ELR (cell line): ENCODE results near the gene PKHD1.

ENCODE experiments used
- DNase-seq: peaks from one replicate; pipeline ENCODE4 v3.0.0-alpha.2; 2015; ENCODE audit warnings: low read depth

The PKHD1 gene, protein sequence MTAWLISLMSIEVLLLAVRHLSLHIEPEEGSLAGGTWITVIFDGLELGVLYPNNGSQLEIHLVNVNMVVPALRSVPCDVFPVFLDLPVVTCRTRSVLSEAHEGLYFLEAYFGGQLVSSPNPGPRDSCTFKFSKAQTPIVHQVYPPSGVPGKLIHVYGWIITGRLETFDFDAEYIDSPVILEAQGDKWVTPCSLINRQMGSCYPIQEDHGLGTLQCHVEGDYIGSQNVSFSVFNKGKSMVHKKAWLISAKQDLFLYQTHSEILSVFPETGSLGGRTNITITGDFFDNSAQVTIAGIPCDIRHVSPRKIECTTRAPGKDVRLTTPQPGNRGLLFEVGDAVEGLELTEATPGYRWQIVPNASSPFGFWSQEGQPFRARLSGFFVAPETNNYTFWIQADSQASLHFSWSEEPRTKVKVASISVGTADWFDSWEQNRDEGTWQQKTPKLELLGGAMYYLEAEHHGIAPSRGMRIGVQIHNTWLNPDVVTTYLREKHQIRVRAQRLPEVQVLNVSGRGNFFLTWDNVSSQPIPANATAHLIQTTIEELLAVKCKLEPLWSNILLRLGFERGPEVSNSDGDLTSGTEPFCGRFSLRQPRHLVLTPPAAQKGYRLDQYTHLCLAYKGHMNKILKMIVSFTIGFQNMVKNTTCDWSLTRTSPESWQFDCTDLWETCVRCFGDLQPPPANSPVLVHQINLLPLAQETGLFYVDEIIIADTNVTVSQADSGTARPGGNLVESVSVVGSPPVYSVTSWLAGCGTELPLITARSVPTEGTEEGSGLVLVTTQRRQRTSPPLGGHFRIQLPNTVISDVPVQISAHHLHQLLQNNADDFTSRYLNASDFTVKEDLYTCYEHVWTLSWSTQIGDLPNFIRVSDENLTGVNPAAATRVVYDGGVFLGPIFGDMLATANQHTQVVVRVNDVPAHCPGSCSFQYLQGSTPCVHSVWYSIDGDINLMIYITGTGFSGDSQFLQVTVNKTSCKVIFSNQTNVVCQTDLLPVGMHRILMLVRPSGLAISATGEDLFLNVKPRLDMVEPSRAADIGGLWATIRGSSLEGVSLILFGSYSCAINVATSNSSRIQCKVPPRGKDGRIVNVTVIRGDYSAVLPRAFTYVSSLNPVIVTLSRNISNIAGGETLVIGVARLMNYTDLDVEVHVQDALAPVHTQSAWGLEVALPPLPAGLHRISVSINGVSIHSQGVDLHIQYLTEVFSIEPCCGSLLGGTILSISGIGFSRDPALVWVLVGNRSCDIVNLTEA (N-terminal part only)

DNA sequence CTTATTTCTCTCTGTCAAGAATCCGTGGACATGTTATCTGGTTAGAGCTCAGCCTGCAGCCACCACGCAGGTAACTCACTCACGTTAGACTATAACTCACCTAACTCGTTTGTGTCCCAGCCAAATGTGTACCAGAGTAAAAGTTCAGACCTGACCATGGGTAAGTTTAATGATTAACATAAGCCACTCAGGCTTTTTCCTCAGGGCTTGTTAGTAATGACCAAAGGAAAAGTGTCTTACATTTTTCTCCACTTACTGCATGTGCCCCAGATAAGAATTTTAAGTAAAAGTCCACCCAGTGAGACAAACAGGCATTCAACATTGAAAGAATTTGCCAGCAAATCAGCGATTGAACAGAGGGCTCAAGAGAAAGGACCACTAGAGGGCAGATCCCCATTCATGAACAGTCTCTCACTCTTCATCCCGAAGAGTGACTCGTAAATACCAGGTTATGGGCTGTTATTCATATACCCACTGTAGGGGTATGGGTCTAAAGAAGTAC, at the start of gene PKHD1:
TSS of gene PKHD1 (minus strand) at position 116 of the 502 bp plus-strand sequence. CDS start 2,680 bp downstream, outside the sequence.
- peak; percentile 35 for DNase-seq

DNA sequence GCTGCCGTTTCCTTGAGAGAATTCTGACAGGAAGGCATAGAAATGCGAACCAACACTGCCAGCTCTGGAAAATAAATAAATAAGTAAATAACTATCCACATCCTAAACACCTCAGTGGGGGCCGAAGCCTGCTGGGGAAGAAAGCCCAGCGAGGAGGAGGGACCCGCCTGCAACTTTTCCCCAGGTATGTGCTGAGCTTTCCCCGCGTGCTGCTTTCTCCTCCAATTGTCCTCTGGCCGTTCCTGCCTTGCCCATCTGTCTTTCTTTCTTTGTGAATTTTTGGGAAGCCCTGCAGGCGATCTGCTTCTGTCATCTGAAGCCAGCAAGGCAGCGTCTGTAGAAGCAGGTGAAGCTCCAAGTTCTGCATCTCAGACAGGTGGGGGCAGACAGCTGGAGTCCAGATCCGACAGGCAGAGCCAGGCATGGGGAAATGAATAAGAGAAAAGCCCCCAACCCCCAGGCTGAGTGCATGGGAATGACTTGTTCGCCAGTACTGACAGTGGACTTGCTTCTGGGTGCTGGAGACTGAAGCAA, 49.6 kb upstream of the PKHD1 start:
- no peak for DNase-seq

DNA sequence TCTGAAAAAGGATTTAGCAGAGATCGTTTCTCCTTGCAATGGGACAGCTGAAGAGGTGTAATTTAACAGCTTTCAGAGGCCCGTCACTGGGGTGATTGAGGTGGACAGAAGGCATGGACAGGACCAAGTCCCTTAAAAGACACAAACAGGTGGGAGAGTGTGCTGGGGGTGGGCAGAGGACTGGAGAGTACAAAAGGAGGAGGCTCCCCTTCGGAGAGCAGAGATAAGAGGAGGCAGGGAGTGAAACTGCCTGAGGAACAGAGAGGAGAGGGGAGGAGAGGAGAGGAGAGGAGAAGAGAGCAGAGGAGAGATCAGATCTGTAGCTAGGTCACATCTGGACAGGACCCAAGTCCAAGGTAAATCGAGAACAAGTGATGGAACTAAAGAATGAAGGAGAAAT, 48.6 kb upstream of the PKHD1 start:
- DNase-seq: no peak

DNA sequence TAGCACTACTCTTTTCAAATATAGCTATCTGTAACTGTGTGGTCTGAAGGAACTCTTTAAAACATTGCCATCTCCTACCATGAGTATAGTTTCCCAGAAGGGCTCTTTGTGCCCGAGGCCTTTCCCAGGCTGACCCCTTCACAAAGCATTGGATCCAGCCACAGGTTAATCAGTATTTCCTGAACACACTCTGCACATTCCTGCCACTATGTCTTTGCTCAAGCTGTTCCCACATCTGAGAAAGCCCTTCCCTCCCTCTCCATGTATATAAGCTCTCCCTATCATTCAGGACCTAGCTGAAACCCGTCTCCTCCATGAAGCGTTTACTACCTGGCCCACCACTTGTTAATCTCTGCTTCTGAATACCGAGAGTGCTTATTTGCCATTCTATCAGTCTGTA, 47.8 kb upstream of the PKHD1 start:
- no peak for DNase-seq

DNA sequence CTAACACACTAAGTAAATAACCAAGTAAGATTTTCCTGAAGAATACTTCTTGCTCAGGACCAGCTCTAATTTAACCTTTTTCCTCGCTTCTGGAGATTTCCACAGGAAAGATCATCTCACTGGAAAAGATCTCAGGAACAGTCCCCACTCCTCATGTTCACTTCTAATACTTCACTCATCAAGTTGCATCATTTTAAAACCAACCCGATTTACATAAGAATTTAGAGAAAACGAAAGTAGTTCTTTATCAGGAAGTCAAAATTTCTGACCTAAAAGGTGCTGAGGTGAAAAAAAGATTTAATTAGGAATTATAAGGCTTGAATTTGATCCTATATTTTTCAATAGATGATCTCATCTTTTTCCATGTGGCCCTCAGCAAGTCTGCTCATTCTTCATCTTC, 46.6 kb upstream of the PKHD1 start:
- no peak for DNase-seq

DNA sequence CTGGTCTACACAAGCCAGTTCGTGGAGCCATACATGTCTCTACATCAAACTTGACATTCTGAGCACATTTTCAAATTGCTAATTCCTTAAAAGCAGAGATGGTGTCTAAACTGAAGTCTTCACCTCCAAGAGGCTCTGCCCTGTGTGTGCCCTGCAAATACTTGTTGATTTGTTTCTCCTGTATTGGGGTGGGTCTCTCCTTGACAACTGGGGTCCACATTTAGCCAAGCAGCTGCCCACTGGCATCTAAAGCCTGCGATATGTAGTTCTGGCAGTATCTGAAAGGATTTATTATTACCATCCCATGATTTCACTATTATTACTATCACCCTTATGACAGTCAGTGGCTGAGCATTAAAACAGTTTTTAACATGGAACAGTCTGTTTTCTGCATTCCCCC, 45.9 kb upstream of the PKHD1 start:
- DNase-seq: no peak

DNA sequence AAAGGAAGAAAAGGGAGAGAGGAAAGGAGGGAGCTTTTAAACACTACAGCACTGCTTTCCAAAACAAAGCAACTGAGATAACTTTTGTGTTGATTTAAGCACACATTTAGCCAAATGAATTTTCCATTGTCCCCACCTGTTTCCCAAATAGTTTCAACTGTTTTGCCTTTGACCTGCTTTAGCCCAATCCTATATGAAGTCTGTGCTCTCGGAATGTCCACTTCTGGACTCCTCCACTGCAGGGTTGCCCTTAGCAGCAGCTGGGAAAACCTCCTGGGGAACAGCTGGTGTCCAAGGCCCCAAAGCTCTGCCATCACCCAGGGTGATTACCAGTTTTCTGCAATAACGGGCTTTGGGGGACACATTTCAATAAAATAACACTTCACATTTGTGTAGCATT, 44.9 kb upstream of the PKHD1 start:
- DNase-seq: no peak

DNA sequence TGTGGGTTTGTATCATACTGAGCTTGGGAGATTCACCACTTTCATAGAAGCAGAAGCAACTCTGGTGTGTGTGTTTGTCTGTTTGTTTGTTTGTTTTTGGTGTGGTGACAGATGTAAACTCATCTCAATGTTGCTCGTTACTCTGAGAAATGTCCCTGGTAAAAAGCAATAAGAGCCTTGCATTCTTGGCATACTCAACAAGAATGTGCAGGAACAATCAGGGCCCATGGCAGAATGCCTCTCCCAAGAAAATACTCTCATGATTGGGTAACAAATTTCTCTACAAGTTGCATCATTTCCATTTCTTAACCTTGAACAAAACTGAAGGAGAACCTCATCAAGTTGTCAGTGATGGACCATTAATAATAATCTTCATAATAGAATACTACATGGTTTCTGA, 43.0 kb upstream of the PKHD1 start:
- no peak for DNase-seq

DNA sequence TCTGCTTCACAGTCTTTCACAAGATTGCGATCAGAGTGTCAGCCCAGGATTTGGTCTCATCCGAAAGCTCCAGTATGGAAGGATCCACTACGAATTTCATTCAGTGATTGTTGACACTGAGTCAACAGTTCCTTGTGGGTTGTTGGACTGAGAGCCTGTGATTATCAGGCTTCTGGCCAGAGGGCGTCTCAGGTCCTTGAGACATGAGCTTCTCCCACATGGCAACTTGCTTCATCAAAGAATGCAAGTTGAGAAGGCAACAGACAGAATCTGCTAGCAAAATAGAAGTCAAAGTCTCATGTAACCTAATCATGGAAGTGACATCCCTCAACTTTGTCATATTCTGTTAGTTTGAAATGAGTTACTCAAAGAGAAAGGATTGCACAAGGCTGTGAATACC, 40.5 kb upstream of the PKHD1 start:
- DNase-seq: no peak

DNA sequence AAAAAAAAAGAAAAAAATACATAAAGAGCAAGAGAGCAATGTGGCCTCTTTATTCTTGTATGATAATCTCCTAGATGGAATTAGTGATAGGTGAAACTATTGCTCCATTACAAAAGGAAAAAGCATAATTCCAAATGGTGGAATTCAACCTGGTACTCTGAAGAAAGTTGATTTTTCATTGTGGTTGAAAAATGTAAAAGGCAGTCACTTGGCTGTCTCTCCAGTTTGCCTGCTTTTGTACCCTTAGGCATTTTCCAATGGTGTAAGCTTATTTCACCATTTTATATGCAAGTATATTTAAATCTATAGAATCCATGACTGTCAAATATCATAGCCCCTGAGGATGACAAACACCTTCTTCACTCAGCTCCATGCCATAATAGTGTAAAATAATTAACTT, 38.8 kb upstream of the PKHD1 start:
- no peak for DNase-seq

DNA sequence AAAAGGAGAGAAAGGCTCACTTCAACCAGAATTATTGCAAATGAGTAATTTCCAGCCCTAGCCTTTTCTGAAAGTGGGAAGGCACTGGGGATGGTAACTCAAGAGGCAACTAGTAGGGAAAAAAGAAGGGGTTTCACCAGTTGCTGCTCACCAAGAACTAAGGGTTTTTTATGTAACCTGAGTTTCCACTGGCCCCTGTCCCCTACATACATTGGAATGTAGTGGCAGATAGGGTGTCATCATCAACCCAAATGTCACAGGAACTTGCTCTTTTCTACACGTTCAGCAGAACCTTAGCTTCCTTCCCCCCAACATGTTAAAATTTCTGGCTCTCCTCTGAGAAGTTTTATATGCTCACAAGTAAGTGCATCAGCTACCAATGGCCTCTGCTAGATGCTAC, 38.2 kb upstream of the PKHD1 start:
- DNase-seq: no peak

DNA sequence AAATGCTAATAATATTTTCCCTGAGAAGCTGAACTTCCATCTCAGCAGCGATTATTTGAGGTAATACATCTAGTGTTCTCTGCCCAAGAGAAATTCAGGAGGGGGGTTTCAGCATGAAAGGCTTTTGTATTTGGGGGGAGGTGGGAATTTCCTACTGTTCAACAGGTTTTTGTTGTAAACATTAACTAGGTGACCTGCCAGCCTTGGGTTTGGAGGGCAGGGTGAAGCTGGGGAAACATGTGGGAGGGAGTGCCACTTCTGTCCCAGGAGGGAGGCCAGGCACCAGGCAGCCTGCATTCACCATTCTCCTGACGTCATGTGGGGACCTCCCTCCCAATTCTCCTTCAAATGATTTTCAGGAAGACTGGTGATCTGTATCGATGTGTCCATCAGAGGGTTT, 37.7 kb upstream of the PKHD1 start:
- no peak for DNase-seq

DNA sequence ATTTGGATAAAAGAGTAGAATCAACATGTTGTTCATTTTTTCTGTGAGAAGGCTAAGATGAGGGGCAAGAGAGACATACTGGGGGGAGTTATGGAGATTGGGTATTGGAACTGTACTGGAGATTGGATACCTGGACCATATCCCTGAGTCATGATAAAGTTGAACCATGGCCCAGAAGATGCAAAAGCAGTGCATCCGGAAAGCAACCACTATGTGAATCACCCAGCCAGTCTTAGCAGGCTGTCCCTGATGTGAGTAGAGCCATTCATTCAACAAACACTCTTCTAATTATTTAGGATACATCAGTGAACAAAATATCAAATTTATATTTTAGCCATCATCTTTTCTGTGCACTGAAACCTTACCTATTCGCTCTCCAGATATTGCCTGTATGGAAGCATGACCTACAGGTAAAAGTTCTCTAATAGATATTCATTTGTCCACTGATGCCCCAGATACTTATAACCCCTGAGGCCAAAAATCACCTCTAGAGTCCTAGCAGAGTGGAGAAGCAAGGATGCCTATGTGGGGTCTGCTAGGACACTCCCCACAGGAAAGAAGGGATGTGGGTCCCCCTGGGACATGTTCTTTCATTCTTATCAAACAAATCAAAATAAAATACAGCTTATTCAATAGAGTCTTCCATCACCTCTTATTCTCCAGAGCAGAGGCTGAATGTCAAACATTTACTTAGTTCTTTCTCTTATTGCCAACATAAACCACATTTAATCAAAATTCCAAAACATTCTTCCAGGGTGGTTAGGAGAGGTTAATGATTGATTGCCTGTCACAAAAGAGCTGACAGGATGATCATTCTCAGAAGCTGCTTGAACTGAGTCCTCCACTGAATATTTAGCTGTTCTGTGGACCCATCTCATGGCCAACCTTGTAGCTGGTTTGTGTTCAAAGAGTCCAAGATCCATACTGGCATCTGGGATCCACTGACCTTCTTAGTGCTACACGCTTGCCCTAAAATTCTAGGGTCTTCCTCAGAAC, 37.0 kb upstream of the PKHD1 start:
- no peak for DNase-seq

DNA sequence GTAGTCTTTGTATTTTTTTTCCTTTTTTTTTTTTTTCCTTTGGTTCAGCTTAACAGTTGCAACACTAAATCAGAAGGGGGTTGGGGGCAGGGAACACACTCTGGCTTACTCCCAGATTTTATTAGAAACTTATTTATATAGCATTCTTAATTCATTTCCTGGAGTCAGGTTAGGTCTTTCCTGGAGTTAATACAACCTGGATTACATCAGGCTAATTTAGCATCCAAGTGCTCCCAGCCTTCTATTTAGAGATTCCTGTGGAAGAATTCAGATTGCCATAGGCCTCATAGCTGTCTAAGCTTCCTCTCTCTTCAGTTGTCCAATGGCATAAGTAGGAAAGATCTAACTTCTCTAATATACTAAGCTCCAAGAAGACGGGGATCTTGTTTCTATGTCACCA, 35.8 kb upstream of the PKHD1 start:
- no peak for DNase-seq

DNA sequence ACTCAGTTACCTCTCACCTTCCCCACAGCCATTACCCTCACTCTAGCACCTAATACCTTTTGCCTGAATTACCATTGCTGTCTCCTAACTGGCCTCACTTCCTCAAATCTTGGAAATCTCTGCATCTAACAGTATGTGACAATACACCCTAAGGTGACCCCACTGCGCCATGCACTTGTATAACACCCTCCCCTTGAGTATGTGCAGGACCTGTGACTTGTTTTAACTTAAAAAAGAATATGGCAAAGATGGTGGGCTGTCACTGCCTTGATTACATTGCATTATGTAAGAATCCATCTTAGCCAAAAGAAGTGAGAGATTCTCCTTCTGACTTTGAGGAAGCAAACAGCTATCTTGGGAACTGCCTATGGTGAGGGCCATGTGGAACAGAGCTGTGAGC, 29.9 kb upstream of the PKHD1 start:
- no peak for DNase-seq

DNA sequence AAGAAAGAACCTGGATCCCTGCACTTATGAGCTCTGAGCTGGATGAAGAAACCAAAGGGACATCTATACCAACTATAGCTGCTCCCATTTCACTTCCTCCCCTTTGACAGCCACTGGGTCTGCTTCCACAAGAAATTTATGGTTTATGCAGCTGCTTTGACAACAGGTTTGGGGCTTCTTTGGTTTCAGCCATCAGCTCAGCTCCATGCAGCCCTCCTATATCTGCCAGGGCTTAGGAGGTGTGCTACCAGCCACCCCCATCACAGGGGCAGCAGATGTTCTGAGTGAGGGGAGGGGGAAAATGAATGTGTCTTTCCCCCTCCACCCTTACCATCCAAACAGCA, 29.2 kb upstream of the PKHD1 start:
- DNase-seq: no peak

DNA sequence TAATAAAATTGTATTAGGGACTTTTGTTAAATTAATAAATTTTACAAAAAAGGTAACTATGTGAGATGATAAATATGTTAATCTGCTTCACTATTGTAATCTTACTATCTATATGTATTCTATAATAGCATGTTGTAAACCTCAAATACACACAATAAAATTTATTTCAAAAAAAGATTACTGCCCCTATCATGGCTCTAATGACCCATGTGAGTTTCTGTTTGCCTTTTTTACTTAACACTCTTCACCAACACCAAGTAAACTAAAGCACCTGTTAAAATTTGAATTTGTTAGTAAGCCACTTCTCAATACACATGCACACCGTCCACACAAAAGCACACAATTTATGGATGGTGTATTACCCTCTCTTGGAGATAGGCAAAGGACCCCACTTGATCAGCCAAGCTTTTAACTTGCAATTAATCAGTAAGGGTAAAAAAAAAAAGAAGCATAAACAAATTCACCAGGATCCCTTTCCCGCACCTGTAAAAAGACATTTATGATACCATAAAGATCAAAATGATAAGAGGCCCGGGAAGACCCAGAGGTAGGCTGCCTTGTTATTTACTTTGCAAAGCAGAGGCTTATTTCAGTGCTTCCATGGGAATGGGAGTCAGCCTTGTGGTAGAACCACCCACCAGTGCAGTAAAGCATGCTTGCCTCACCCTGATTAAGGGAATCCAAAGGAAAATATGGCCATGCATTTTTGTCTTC, 28.6 kb upstream of the PKHD1 start:
- DNase-seq: no peak

DNA sequence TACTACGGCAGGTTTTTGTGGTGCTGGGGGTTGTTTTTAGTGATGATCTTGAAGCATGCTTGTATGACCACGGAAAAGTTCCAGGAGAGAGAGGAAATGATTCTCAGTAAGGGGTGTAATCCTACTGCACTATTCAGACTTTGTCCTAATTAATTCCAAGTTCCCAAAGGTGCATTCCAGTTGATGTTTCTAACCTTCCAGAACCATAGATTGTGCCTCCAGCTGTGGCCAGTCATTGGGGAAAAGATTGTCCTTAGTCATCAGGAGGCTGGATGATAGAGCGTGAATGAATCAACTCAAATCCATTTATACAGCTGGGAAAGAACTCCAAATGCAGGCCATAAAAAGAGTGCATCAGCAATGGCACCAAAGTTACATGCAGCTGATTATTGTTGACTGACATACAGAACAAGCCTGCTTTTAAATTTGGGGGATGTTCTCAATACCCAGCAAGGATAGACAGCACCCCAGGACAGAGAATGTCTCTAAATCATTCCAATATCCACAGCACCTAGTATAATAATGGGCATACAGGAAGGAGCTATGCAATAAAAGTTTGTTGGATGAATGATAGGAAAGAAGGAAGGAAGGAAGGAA, 27.8 kb upstream of the PKHD1 start:
- no peak for DNase-seq

DNA sequence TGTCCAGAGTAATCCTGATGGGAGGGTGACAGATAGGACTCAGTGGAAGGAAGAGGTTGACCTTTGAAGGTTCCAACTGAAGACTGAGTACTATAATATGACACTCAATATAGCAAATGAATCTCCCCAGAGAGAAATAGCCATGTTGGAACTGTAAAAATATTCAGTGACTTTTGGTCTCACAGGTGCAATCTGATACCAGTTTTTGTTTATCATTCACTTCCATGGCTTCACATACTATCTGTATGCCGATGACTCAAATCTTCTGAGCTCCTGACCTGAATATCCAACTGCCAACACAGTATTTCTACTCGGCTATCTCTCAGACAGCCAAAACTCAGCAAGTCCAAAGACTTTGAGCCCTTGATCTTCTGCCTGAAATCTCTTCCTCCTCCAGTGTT, 21.8 kb upstream of the PKHD1 start:
- DNase-seq: no peak

DNA sequence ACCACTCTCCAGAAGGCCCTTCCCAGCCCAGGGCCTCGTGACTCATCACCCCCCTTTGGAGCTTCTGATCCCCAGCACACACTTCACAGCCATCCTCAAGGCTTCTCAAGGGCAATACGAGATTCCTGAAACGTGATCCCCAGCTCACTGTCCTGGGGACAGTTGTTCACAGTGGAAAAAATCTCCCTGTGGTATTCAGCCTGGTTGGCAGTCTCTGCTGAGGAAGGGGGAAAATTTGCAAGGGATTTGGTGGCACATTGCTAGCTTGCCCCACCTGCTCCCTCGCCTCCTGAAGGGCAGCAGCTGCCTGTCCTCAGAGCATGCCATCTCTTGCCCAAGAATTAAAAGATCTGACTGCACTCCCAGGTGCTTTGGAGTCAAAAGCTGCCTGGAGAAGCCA, 20.7 kb upstream of the PKHD1 start:
- no peak for DNase-seq
